Pulmonary artery endothelial cell (primary cell): Measurements from ENCODE around the gene SRGAP2B. TPM values are rescaled to one million over a fixed set of nuclear protein-coding genes. Genes with fewer than 3 reads are reported as not detected.
"Not testable (repeated sequence)": the region's sequence is repeated elsewhere in the genome, so short reads cannot be mapped to it uniquely, and the experiment has no call there.

Experiments used
- DNase-seq: peaks from one replicate; pipeline ENCODE4 v3.0.0-alpha.2; 2011; ENCODE audit warnings: low read depth, low spot score
- total RNA-seq: library from RNA; depleted of rRNA; stranded (reverse); fragments of >200 nt; gene quantifications from 2 replicates; pipeline ENCODE4 v1.2.3, GENCODE V29; 2014

The SRGAP2B gene
- 73.1 and 108 TPM in 2 replicates for total RNA-seq

- DNase-seq, result not testable (repeated sequence)
Observed at GRCh38 chr1:145095284-145096057, at the start of gene SRGAP2B, which contains the start of gene FAM72D. TSS of gene SRGAP2B (minus strand) at chr1:145095328. CDS start at chr1:145092901, 2,427 bp downstream. TSS of gene FAM72D (plus strand) at chr1:145095974. CDS start at chr1:145096848, 874 bp downstream.

DNA sequence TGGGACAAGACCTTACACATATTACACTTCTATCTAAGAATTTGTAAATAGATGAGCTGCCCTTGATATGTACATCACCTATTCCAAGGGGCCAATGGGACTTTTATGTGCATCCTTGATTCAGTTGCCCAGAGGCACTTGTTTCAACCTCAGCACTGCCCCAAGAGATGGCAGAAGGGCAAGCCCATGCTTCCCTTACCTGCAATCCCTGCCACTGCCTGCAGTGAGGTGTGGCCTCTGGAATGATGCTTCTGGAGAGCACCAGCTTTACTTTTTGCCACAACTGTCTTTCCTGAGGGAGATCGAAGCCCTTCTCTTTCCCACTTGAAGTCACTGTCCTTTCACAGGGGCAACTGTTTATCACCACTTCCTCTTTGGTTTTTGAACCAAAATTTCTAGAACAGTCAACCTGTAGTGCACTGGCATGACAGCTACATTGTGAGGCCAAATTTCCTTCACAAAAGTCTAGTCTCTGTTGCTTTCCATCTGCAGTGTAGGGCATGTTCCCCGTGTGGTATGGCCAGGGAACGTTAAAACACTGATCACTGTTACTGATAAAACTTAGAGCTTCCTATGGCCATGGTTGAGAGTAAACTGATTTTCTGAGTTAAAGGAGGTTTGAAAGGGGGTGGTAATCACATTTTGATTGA, 49.3 kb upstream of the SRGAP2B start:
- not testable (repeated sequence) for DNase-seq

- DNase-seq, result not testable (repeated sequence)
Observed at GRCh38 chr1:145140549-145140948, 45.4 kb upstream of the SRGAP2B start.

DNA sequence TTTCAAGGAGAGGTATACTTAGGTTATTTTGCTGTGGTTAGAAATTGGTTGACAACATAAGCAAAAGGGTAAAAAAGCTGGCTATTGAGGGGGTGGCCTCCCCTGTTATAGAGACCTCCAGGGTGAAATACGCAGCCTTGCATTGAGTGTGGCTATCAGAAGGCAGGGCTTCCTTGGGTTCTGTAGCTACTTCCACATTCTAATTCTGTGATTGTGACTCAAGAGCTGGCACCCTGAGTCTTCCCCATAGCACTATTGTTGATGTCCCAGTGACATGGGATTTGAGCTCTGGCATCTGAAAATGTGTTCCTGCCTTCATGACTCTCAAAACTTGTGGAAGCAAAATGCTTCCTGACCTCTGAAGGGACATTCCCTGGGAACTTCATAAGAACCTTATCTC, 39.3 kb upstream of the SRGAP2B start:
- DNase-seq, result not testable (repeated sequence)

DNA sequence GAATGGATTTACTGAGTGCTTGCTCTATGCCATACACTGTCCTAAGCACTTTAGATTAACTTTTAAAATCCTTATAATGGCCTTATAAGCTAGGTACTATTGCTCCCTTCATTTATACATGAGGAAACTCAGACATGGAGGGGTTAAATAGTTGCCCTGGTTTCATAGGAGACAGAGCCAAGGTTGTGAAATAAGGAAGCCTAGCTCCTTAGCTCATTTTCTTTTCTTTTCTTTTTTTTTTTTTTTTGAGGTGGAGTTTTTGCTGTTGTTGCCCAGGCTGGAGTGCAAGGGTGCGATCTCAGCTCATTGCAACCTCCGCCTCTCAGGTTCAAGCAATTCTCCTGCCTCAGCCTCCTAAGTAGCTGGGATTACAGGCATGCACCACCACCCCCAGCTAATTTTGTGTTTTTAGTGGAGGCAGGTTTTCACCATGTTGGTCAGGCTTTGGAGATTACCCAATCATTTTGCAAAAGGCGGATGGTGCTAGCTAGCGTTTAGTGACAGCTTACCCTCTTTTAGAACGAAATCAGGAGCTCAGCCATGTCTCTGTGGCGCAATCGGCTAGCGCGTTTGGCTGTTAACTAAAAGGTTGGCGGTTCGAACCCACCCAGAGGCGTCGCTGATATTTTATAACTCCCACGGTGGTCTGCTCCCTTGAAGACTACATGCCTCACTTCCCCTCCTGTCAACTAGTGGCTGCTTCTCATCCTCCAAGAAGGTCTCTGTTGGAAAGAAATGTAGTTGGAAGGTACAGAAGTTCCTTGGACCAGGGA, 33.8 kb upstream of the SRGAP2B start:
- not testable (repeated sequence) for DNase-seq

DNA sequence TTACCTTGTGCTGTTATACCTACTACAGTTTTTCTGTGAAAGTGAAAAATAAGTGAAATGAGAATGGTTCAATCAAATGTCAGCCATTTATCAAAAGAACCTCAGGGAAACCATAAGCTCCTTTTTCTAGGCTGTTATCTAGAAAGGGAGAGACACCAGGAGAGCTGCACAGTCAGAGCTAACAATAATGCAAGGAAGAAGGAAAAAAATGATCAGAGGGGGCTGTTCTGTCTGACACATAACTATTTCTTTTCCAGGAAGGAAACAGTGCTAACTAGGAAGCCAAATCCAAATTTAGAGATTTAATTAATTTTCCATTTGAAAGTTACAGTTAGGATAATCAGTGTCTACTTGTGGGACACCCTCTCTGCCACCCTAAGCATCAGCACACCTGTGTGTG, 32.0 kb upstream of the SRGAP2B start:
- DNase-seq, result not testable (repeated sequence)

DNA sequence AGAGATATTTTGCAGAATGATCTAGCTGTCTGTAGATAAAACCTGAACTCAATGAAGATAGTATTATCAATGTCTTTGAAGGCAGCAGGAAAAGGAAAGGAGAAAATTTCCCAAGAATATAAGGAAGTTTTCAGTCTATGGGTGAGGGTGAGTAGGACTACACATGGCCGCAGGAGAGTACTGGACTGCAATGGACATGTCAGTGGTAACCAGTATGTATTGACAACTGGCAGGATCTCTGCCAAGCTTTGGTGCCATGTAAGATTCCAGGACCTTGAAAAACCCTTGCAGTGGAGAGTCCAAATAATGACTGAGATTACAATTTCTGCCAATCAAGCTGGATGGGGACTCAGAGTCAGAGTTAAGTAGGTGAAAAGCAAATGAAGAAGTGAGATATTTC, 30.0 kb upstream of the SRGAP2B start:
- DNase-seq, result not testable (repeated sequence)

GRCh38 chr1:145123992-145124641, 29.0 kb upstream of the SRGAP2B start:
- DNase-seq, result not testable (repeated sequence)

- not testable (repeated sequence) for DNase-seq
Observed at GRCh38 chr1:145123062-145123395, 27.9 kb upstream of the SRGAP2B start.

- DNase-seq, result not testable (repeated sequence)
Observed at GRCh38 chr1:145122344-145123061, 27.4 kb upstream of the SRGAP2B start.

DNA sequence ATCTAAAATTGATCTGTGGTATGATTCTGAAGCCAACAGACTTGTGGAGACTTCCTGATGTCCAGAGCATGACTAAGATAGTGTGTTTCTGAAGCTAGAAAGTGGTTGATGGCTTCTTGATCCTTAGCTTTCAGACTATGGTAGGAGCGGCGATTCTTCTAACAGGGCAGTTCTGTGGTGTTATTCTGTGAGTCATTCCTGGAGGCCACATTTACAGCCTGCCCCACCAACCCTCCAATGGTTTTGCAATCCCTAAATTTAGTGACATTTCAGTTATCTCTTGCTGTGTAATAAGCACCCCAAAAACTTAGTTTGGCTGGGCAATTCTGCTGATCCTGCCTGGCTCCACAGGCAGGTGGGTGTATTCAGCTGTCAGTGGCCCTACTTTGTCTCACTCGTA, 24.7 kb upstream of the SRGAP2B start:
- DNase-seq, result not testable (repeated sequence)

DNA sequence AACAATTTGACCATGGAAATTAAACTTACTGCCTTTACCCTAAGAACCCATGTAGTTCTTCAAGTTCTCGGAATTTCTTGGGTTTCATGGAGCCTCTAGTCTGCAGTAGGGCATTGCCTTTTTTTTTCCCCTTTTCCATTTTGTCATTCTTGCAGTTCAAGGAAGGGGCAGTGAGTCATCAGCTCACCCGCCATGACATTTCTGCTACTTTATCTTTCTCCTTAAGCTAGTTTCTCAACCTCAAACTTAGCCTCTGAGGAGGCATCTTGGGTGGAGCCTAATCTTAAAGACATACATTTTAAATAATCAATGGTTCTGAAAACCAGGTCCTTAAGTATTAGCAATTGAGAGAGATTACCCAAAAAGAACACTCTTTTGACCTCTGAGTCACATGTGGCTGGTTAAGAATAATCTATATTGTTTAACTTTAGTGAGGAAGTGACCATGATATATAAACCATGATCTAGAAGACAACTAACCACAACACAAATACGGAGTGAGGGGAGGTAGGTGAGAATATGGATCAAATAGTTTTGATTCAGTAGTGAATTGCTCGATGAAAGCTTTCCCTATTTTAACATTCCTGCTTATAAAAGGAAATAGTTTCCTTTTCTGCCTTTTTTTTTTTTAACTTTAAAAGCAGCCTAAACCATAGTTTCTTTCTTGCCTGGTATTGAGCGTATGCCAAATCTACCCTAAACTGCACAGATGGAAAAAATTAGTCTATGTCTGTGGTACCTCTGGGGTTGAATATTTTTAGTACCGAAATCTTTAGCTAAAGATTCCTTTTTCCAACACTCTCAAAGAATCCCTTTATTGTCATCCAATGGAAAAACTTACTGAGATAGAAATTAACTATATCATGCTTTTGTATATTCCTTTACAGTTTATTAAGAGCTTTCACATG, 20.7 kb upstream of the SRGAP2B start:
- DNase-seq, result not testable (repeated sequence)

- DNase-seq, result not testable (repeated sequence)
Observed at GRCh38 chr1:145114560-145115057, 19.5 kb upstream of the SRGAP2B start.

- DNase-seq, result not testable (repeated sequence)
Observed at GRCh38 chr1:145112703-145113102, 17.6 kb upstream of the SRGAP2B start.

- DNase-seq, result not testable (repeated sequence)
Observed at GRCh38 chr1:145111674-145112073, 16.5 kb upstream of the SRGAP2B start.

DNA sequence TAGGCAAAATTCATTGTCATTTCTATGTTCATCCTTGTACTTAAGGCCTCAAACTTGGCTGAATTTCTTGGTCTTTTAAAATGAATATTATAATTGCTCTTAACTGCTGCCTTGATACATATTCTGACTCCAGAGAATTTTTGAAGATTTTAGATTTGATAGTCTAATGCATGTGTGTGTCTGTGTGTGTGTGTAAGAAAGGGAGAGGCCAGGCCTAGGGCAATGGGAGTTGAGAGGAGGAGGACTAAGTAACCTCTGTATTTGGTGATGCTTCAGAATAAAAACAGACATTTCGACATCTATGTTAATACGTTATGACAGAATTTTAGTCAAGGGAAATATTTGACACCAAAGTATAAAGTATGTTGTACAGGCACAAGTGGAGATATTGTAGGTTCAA, 8.2 kb upstream of the SRGAP2B start:
- DNase-seq, result not testable (repeated sequence)

- not testable (repeated sequence) for DNase-seq
Observed at GRCh38 chr1:145101725-145102124, 6.6 kb upstream of the SRGAP2B start.

DNA sequence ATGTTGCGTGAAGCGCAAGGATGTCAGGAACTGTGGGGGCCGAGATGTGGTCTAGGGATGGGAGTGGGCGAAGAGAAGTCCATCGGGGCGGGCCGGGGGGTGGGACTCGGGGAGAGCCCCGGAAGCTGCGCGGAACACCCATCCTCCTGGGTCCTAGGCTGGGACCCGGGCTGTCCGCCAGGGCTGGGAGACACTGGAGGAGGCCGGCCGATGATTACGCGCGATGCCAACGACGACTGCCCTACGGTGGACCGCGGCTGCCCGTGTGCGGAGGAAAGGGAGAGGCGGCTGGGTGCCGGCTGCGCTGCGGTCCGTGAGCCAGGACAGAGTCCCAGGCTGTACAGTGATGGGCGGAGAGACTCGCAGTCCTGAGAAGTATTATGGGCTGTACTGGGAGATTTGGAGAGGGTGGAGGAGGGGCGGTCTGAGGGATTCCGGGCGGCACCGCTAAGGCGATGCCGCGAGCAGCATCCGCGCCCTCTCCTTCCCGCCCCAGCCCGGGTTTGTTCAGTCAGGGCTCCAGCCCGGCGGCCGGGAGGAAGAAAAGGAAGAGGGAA, 395 bp downstream of the SRGAP2B start:
- not testable (repeated sequence) for DNase-seq

DNA sequence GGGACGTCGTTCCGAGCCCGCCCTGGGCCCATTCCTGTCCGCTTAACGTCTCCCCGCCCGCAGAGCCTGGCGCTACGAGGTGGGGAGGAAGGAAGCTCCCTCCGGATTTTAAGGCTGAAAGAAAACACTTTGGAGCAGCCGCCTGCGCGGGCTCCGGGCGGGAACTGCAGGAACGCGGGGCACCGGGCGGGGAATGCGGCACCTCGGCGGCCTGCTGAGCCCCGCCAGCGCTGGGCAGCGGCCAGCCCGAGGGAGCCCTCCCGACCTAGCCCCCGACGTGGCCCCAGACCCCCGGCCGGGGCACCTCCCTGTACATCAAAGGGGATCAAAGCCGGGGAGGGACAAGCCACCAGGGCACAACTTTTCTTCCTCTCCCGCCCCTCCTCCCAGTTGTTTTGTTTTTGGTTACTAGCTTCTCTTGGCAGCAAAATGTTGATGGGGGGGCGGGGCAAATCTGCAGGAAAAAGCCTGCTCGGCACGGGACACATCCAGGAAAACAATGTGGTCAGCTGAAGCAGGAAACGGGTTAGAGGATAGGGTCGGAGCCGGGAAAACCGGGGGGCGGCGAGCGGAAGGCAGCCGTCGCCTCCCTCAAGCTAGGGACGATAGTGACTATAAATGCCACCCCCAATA, 1.5 kb downstream of the SRGAP2B start:
- not testable (repeated sequence) for DNase-seq
